GM23338 (cell line): ENCODE measurements around the gene ZNF267. TPM values are rescaled to one million over a fixed set of nuclear protein-coding genes. Genes with fewer than 3 reads are reported as not detected.

ENCODE experiments used
- ATAC-seq: fragments of 200-7000 bp; cut with Tn5 transposase; 3 replicates; pipeline ENCODE4 v1.9.1; 2020
- DNase-seq: peaks from one replicate; pipeline ENCODE4 v3.0.0-alpha.2; 2015; ENCODE audit warnings: low spot score
- H2AFZ ChIP-seq: fragments of 200-600 bp; sonication (generic); 2 replicates; pipeline ENCODE4 v1.8.0; 2016; ENCODE audit warnings: antibody characterized with exemption, mild to moderate bottlenecking, moderate library complexity
- H3F3A ChIP-seq: fragments of 200-600 bp; sonication (generic); replicated peaks from 2 replicates; pipeline ENCODE4 v1.8.0; 2017; ENCODE audit warnings: antibody characterized with exemption, mixed run types, low read depth
- H3K27ac ChIP-seq: fragments of 200-600 bp; sonication (generic); 2 replicates; pipeline ENCODE4 v1.6.1; 2016; ENCODE audit warnings: low read depth
- H3K27me3 ChIP-seq: fragments of 200-600 bp; sonication (generic); 2 replicates; pipeline ENCODE4 v1.8.0; 2016; ENCODE audit warnings: mild to moderate bottlenecking, mixed run types, moderate library complexity; ENCODE audit not compliant: insufficient read depth
- H3K36me3 ChIP-seq: fragments of 200-600 bp; sonication (generic); 2 replicates; pipeline ENCODE4 v1.8.0; 2016; ENCODE audit warnings: mild to moderate bottlenecking; ENCODE audit not compliant: insufficient read depth
- H3K4me1 ChIP-seq: fragments of 200-600 bp; sonication (generic); 2 replicates; pipeline ENCODE4 v1.8.0; 2016; ENCODE audit warnings: mild to moderate bottlenecking, moderate library complexity; ENCODE audit not compliant: insufficient read depth
- H3K4me2 ChIP-seq: fragments of 200-600 bp; sonication (generic); 2 replicates; pipeline ENCODE4 v1.7.1; 2017; ENCODE audit warnings: mixed run types
- H3K4me3 ChIP-seq: fragments of 200-600 bp; sonication (generic); 2 replicates; pipeline ENCODE4 v1.6.1; 2016; ENCODE audit warnings: mixed run types
- H3K79me2 ChIP-seq: fragments of 200-600 bp; sonication (generic); replicated peaks from 2 replicates; pipeline ENCODE4 v1.8.0; 2017; ENCODE audit warnings: mild to moderate bottlenecking; ENCODE audit not compliant: insufficient read depth
- H3K9me2 ChIP-seq: fragments of 200-600 bp; sonication (generic); 2 replicates; pipeline ENCODE4 v1.8.0; 2017; ENCODE audit not compliant: insufficient read depth
- H4K20me1 ChIP-seq: fragments of 200-600 bp; sonication (generic); replicated peaks from 2 replicates; pipeline ENCODE4 v1.8.0; 2017; ENCODE audit warnings: mild to moderate bottlenecking; ENCODE audit not compliant: insufficient read depth
- H3K27ac Mint-ChIP-seq: 2 replicates; pipeline ENCODE4 v1.8.0; 2020; ENCODE audit warnings: inconsistent platforms, mild to moderate bottlenecking, moderate library complexity, mixed read lengths
- H3K27me3 Mint-ChIP-seq: 3 replicates; pipeline ENCODE4 v1.8.0; 2022; ENCODE audit warnings: low read depth, mild to moderate bottlenecking, moderate library complexity, mixed read lengths, inconsistent platforms; ENCODE audit not compliant: insufficient read depth, poor library complexity
- H3K36me3 Mint-ChIP-seq: 3 replicates; pipeline ENCODE4 v1.8.0; 2021; ENCODE audit warnings: low read depth, mild to moderate bottlenecking, inconsistent platforms, moderate library complexity, mixed read lengths
- H3K4me1 Mint-ChIP-seq: 3 replicates; pipeline ENCODE4 v1.8.0; 2020; ENCODE audit warnings: mild to moderate bottlenecking, inconsistent platforms, mixed read lengths
- H3K4me3 Mint-ChIP-seq: 3 replicates; pipeline ENCODE4 v1.8.0; 2021; ENCODE audit warnings: moderate library complexity, mild to moderate bottlenecking, inconsistent platforms, mixed read lengths
- H3K9me3 Mint-ChIP-seq: 3 replicates; pipeline ENCODE4 v1.8.0; 2020; ENCODE audit warnings: moderate library complexity, mild to moderate bottlenecking, inconsistent platforms, mixed read lengths
- EZH2 ChIP-seq: fragments of 200-600 bp; sonication (generic); IDR thresholded peaks from one replicate; pipeline ENCODE4 v1.8.0; 2017; ENCODE audit warnings: antibody characterized with exemption, mild to moderate bottlenecking, low read depth; ENCODE audit not compliant: unreplicated experiment
- EZH2phosphoT487 ChIP-seq: fragments of 200-600 bp; sonication (generic); IDR thresholded peaks from one replicate; pipeline ENCODE4 v1.8.1; 2018; ENCODE audit warnings: antibody characterized with exemption; ENCODE audit not compliant: unreplicated experiment
- JUNB ChIP-seq: IDR thresholded peaks from one replicate; pipeline ENCODE4 v1.6.1; 2016; ENCODE audit warnings: antibody characterized with exemption; ENCODE audit not compliant: unreplicated experiment
- NANOG ChIP-seq: IDR thresholded peaks from 2 replicates; pipeline ENCODE4 v1.6.1; 2016; ENCODE audit warnings: antibody characterized with exemption, borderline replicate concordance
- POLR2AphosphoS5 ChIP-seq: IDR thresholded peaks from 2 replicates; pipeline ENCODE4 v1.6.1; 2016; ENCODE audit warnings: antibody characterized with exemption, low read depth
- REST ChIP-seq: IDR thresholded peaks from one replicate; pipeline ENCODE4 v1.6.1; 2018; ENCODE audit warnings: antibody characterized with exemption; ENCODE audit not compliant: unreplicated experiment
- ZNF331 ChIP-seq: fragments of 250-450 bp; sonication (Bioruptor Pico); IDR thresholded peaks from 2 replicates; pipeline ENCODE4 v1.5.0; 2020; ENCODE audit warnings: low read depth, mild to moderate bottlenecking, moderate library complexity
- polyA plus RNA-seq: library from polyadenylated mRNA; unstranded; fragments of >200 nt; fragmentation: Nextera tagmentation; extraction: Ambion mirVana; gene quantifications from 2 replicates; pipeline ENCODE4 v1.2.1, GENCODE V29; 2016
- total RNA-seq: library from RNA; depleted of rRNA; stranded (reverse); fragments of >200 nt; shearing (Covaris generic); gene quantifications from 2 replicates; pipeline ENCODE4 v1.2.3, GENCODE V29; 2014
- TF ChIP-seq, protein P1 (sequence below), 2 experiments: fragments of 200-600 bp in 1 of 2; sonication (generic) in 1 of 2; conservative IDR thresholded peaks; 2 replicates each; pipeline versions ENCODE4 v1.5.1 to v1.6.1; 2016 to 2017; ENCODE audit warnings: antibody characterized with exemption in 2 of 2, low read depth in 2 of 2, mild to moderate bottlenecking in 2 of 2, moderate library complexity in 1 of 2
- TF ChIP-seq, protein P2 (sequence below): fragments of 250-450 bp; sonication (Bioruptor Pico); IDR thresholded peaks from 2 replicates; pipeline ENCODE4 v1.5.0; 2020; ENCODE audit warnings: mild to moderate bottlenecking, moderate library complexity

The ZNF267 gene
- total and polyA plus RNA-seq, 2 experiments from 2014 or later = 13.8 to 31.7 TPM

DNA sequence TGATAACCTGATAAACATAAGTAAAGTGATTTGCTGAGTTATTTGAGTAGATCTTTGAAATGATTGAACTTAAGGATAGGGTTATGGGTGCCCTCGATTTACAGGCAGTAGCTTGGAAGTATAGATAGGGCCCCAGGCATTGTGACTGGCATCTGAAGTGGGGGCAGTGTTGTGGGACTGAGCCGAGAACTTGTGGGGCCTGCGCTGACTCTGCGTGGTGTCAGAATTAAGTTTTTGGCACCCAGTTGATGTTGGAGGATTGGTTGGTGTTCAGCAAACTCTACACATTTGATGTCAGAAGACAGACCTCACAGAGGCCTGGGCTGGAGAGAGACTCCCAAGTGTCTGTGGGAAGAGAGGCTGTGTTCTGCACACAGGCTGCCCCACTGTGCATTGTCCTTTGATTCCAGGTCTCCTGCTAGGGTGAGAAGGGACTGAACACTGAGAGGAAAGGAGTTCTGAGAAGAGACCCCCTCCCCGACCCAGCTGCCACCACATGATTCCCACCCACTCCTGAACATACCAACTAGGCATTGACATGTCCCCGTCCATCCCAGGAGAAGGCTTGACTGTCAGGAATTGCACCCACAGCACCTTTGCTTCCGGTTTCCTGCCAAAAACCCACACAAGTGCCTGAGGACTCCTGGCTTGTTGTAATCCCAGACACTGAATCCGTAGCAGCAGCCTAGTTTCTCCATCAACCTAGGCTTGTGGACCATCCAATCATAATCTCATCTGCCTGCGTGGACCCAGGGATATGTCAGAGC is 4.5 kb downstream of the ZNF267 start:
- peaks cover 22% of the 10 kb centered on the region for H3K4me1 ChIP-seq
- no peak overlapping the region for H3K27ac ChIP-seq
- no peaks in the 10 kb centered on the region for H3K9me2 ChIP-seq
- no peak overlapping the region for H3K27ac Mint-ChIP-seq
- no peaks in the 10 kb centered on the region for H3F3A ChIP-seq
- peaks cover 5% of the 10 kb centered on the region for H3K27me3 Mint-ChIP-seq
- H3K36me3 ChIP-seq = no peaks in the 10 kb centered on the region
- H3K27me3 ChIP-seq = no peaks in the 10 kb centered on the region
- H3K4me3 ChIP-seq = no peak overlapping the region
- no peak overlapping the region for H3K4me2 ChIP-seq
- H4K20me1 ChIP-seq = peaks cover 34% of the 10 kb centered on the region
- H3K4me1 Mint-ChIP-seq = peaks cover 15% of the 10 kb centered on the region
- H3K36me3 Mint-ChIP-seq = peaks cover 17% of the 10 kb centered on the region
- ATAC-seq (no peak), DNase-seq (no peak)
- H3K9me3 Mint-ChIP-seq = no peaks in the 10 kb centered on the region; the same call in 2 of the 3 replicates
- H2AFZ ChIP-seq = no peak overlapping the region
- H3K79me2 ChIP-seq = peaks cover 91% of the 10 kb centered on the region
- TF ChIP-seq JUNB (no peak), POLR2AphosphoS5 (no peak), EZH2phosphoT487 (no peak), NANOG (no peak)
- TF ChIP-seq, protein P1, sequence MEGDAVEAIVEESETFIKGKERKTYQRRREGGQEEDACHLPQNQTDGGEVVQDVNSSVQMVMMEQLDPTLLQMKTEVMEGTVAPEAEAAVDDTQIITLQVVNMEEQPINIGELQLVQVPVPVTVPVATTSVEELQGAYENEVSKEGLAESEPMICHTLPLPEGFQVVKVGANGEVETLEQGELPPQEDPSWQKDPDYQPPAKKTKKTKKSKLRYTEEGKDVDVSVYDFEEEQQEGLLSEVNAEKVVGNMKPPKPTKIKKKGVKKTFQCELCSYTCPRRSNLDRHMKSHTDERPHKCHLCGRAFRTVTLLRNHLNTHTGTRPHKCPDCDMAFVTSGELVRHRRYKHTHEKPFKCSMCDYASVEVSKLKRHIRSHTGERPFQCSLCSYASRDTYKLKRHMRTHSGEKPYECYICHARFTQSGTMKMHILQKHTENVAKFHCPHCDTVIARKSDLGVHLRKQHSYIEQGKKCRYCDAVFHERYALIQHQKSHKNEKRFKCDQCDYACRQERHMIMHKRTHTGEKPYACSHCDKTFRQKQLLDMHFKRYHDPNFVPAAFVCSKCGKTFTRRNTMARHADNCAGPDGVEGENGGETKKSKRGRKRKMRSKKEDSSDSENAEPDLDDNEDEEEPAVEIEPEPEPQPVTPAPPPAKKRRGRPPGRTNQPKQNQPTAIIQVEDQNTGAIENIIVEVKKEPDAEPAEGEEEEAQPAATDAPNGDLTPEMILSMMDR (conservative IDR thresholded peaks at IDR 0.05; ENCODE audit: low read depth in 2 of 2) = no peak
- no peak overlapping the region for H3K4me3 Mint-ChIP-seq

- Histone ChIP-seq H3K27ac (no peak overlapping the region), H3F3A (no peaks in the 10 kb centered on the region), H3K36me3 (peaks cover 5% of the 10 kb centered on the region; the same call in 1 of the 2 replicates), H3K4me3 (no peak overlapping the region), H4K20me1 (peaks cover 43% of the 10 kb centered on the region), H3K4me2 (no peak overlapping the region), H3K4me1 (peaks cover 17% of the 10 kb centered on the region), H3K79me2 (peaks cover 100% of the 10 kb centered on the region), H3K9me2 (no peaks in the 10 kb centered on the region), H2AFZ (no peak overlapping the region), H3K27me3 (no peaks in the 10 kb centered on the region)
- no peaks in the 10 kb centered on the region for H3K27me3 Mint-ChIP-seq
- peaks cover 11% of the 10 kb centered on the region for H3K4me1 Mint-ChIP-seq
- no peak overlapping the region; the same call in 1 of the 2 replicates for H3K27ac Mint-ChIP-seq
- no peaks in the 10 kb centered on the region; the same call in 2 of the 3 replicates for H3K9me3 Mint-ChIP-seq
- no peak overlapping the region for H3K4me3 Mint-ChIP-seq
- ATAC-seq (no peak), DNase-seq (no peak)
- H3K36me3 Mint-ChIP-seq = peaks cover 32% of the 10 kb centered on the region
- TF ChIP-seq NANOG = no peak
- no peak for TF ChIP-seq EZH2
- TF ChIP-seq JUNB = no peak
- TF ChIP-seq ZNF331 (CRISPR knock-in tag) = no peak
- no peak for TF ChIP-seq REST
- no peak for TF ChIP-seq EZH2phosphoT487
- TF ChIP-seq, protein P2, sequence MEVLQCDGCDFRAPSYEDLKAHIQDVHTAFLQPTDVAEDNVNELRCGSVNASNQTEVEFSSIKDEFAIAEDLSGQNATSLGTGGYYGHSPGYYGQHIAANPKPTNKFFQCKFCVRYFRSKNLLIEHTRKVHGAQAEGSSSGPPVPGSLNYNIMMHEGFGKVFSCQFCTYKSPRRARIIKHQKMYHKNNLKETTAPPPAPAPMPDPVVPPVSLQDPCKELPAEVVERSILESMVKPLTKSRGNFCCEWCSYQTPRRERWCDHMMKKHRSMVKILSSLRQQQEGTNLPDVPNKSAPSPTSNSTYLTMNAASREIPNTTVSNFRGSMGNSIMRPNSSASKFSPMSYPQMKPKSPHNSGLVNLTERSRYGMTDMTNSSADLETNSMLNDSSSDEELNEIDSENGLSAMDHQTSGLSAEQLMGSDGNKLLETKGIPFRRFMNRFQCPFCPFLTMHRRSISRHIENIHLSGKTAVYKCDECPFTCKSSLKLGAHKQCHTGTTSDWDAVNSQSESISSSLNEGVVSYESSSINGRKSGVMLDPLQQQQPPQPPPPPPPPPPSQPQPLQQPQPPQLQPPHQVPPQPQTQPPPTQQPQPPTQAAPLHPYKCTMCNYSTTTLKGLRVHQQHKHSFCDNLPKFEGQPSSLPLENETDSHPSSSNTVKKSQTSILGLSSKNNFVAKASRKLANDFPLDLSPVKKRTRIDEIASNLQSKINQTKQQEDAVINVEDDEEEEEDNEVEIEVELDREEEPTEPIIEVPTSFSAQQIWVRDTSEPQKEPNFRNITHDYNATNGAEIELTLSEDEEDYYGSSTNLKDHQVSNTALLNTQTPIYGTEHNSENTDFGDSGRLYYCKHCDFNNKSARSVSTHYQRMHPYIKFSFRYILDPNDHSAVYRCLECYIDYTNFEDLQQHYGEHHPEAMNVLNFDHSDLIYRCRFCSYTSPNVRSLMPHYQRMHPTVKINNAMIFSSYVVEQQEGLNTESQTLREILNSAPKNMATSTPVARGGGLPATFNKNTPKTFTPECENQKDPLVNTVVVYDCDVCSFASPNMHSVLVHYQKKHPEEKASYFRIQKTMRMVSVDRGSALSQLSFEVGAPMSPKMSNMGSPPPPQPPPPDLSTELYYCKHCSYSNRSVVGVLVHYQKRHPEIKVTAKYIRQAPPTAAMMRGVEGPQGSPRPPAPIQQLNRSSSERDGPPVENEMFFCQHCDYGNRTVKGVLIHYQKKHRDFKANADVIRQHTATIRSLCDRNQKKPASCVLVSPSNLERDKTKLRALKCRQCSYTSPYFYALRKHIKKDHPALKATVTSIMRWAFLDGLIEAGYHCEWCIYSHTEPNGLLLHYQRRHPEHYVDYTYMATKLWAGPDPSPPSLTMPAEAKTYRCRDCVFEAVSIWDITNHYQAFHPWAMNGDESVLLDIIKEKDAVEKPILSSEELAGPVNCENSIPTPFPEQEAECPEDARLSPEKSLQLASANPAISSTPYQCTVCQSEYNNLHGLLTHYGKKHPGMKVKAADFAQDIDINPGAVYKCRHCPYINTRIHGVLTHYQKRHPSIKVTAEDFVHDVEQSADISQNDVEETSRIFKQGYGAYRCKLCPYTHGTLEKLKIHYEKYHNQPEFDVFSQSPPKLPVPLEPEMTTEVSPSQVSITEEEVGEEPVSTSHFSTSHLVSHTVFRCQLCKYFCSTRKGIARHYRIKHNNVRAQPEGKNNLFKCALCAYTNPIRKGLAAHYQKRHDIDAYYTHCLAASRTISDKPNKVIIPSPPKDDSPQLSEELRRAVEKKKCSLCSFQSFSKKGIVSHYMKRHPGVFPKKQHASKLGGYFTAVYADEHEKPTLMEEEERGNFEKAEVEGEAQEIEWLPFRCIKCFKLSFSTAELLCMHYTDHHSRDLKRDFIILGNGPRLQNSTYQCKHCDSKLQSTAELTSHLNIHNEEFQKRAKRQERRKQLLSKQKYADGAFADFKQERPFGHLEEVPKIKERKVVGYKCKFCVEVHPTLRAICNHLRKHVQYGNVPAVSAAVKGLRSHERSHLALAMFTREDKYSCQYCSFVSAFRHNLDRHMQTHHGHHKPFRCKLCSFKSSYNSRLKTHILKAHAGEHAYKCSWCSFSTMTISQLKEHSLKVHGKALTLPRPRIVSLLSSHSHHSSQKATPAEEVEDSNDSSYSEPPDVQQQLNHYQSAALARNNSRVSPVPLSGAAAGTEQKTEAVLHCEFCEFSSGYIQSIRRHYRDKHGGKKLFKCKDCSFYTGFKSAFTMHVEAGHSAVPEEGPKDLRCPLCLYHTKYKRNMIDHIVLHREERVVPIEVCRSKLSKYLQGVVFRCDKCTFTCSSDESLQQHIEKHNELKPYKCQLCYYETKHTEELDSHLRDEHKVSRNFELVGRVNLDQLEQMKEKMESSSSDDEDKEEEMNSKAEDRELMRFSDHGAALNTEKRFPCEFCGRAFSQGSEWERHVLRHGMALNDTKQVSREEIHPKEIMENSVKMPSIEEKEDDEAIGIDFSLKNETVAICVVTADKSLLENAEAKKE (CRISPR knock-in tag) = no peak
These were observed 6.3 kb downstream of the ZNF267 start for GRCh38 chr16:31879937-31880321.
